ENCODE data around the gene CBX7.

DNA sequence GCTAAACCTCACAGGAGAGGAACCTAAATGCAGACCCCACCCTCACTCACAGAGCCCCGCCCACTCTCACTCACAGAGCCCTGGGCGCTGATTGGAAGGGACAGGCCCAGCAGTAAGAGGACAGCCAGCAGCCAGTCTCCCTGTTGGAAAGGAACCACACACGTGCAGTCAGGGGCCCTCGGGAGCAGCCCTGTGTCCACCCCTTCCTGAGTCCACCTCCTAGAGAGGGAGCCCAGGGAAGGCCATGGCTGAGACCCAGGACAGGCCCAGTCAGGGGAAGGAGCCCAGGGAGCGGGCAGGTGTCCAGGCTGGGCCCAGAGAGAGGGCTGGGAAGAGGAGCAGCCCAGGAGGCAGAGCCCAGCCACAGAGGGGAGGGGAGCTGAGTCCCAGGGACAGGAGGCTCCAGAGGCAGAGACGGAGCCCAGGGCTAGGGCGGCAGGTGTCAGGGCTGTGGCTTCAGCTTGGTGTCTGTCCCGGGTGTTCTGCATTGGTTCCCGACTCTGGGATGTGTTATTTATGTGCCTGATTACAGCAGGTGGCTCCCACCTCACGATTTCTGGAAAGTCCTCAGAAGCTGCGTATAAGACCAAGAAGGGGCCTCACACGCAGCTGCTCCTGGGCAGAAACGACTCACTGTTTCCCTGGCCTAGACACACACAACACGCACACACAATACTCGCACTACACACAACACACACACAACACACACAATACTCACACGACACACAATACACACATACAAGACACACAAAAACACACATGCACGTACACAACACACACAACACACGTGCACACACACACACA is 64.4 kb downstream of the CBX7 start:
- TF ChIP-seq POLR2A (IDR thresholded peaks at IDR 0.05; ENCODE audit: low read depth, low read length): no peak
- 0 out of 2 replicates have a peak, but pooled peaks have one; percentile 35 for TF ChIP-seq POLR2AphosphoS5 (IDR thresholded peaks at IDR 0.05; ENCODE audit: low read depth, low read length)
- no peak for TF ChIP-seq TAF1 (IDR thresholded peaks at IDR 0.05; ENCODE audit: borderline replicate concordance, low read depth, low read length)
